GM19438 (cell line): ENCODE data around the gene AMER2.

ENCODE experiments used
- ATAC-seq: cut with Tn5 transposase; IDR thresholded peaks from one replicate; pipeline ENCODE4 v1.9.1; 2021; ENCODE audit warnings: low read depth; ENCODE audit not compliant: unreplicated experiment

Gene AMER2

GRCh38 chr13:25171517-25172302, at the start of gene AMER2:
Gene AMER2, minus strand, starts transcription at chr13:25172288. Its CDS starts 669 bp downstream, at chr13:25171619.
- ATAC-seq, result no peak

GRCh38 chr13:25218019-25218418, 45.9 kb upstream of the AMER2 start:
- ATAC-seq, result no peak

- no peak for ATAC-seq
Observed at GRCh38 chr13:25217023-25217885, 45.2 kb upstream of the AMER2 start.

GRCh38 chr13:25215253-25215575, 43.1 kb upstream of the AMER2 start:
- no peak for ATAC-seq

GRCh38 chr13:25214491-25215252, 42.6 kb upstream of the AMER2 start:
- ATAC-seq, result no peak

GRCh38 chr13:25213715-25214114, 41.6 kb upstream of the AMER2 start:
- no peak for ATAC-seq

- no peak for ATAC-seq
Observed at GRCh38 chr13:25210842-25211569, 38.9 kb upstream of the AMER2 start.

- ATAC-seq, result no peak
Observed at GRCh38 chr13:25207291-25207810, 35.3 kb upstream of the AMER2 start.

GRCh38 chr13:25204863-25205262, 32.8 kb upstream of the AMER2 start:
- no peak for ATAC-seq

- no peak for ATAC-seq
Observed at GRCh38 chr13:25203127-25203740, 31.1 kb upstream of the AMER2 start.

GRCh38 chr13:25200783-25201182, 28.7 kb upstream of the AMER2 start:
- ATAC-seq, result no peak

- ATAC-seq, result no peak
Observed at GRCh38 chr13:25198647-25199046, 26.6 kb upstream of the AMER2 start.

GRCh38 chr13:25196971-25197370, 24.9 kb upstream of the AMER2 start:
- ATAC-seq, result no peak

- no peak for ATAC-seq
Observed at GRCh38 chr13:25192936-25193335, 20.8 kb upstream of the AMER2 start.

- no peak for ATAC-seq
Observed at GRCh38 chr13:25192489-25192888, 20.4 kb upstream of the AMER2 start.

GRCh38 chr13:25192052-25192451, 20.0 kb upstream of the AMER2 start:
- ATAC-seq, result no peak

GRCh38 chr13:25190771-25191170, 18.7 kb upstream of the AMER2 start:
- ATAC-seq, result no peak

GRCh38 chr13:25190256-25190655, 18.2 kb upstream of the AMER2 start:
- ATAC-seq, result no peak

GRCh38 chr13:25187596-25187995, 15.5 kb upstream of the AMER2 start:
- no peak for ATAC-seq

- no peak for ATAC-seq
Observed at GRCh38 chr13:25186187-25186586, 14.1 kb upstream of the AMER2 start.
